ENCODE measurements around the gene NACC2.

NACC2 gene

DNA sequence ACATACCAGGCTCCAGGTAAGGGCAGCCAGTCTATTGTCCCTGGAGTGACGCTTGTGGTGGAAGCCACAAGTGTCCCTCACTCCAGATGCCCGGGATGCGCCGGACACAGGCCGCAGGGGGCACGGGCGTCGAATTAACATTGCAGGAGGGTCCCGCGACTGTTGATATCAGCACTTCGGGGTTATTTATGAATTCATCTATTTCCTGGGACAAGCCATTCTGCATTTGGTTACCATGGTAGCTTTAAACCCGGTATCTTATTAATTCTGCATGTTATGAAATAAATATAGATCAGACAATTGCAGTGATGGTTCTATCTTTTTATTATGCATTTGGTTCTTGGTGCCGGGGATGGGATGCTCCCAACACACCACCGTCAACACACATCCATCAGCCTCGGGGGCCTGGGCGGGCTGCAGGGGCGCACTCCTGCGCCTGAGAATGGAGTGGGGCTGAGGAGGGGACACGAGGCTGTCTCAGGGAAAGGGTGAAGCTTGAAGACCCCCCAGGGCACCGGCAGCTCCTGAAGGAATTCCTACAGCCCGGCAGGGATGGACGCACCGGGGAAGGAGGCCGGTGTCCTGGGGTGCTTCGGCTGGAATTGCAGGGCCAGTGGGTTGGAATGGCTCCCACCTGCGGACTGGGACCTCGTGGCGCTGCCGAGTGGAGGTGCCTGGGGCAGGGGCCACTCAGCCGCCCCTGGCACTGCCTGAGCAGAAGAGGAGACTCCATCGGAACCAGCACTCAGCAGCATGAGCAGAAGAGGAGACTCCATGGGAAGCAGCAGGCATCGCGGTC is 41.2 kb upstream of the NACC2 start:
- TF ChIP-seq RARB (CRISPR knock-in tag; IDR thresholded peaks at IDR 0.05) = no peak
- ATAC-seq = no peak

DNA sequence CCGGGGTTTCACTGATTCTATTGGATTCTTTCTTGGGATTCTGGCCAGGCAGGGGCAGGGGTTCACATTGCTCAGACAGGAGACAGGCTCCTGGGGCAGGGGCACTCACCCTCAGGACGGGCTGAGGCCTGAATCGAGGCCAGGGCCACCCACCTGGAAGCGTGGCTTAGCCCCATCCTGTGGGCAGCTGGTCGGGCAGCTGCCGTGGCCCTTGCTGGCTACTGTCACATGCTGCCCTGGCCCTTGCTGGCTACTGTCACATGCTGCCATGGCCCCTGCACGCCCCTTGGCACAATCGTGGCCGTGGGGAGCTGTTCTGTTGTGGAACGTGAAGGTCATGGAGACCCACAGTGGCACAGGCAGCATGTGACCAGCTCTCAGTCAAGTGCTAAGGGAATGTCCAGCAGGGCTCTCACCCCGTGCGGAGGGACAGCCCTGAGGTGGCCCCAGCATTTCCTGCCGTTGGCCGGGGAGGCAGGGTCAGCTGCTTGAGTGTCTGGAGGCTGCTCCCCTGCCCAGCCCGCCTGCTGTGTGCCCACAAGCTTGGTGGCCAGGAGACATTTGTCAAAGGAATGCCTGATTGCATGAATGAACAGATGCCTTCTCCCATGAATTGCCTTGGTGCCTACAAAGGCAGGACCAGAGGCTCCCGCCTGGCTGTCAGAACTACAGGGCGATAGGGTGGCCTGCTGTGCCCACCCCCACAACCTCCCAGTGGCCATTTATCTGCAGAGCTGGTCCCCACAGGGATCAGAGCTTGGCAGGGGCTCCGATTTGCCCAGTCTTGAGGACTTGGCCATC is 40.4 kb upstream of the NACC2 start:
- TF ChIP-seq TCF4 (CRISPR knock-in tag; IDR thresholded peaks at IDR 0.05; ENCODE audit: borderline replicate concordance) (no peak), PPARA (CRISPR knock-in tag; IDR thresholded peaks at IDR 0.05; ENCODE audit: borderline replicate concordance) (no peak), ZFP3 (CRISPR knock-in tag; IDR thresholded peaks at IDR 0.05) (no peak), ZNF70 (CRISPR knock-in tag; IDR thresholded peaks at IDR 0.05) (no peak), OSR1 (CRISPR knock-in tag; IDR thresholded peaks at IDR 0.05) (no peak), ZNF8 (CRISPR knock-in tag; IDR thresholded peaks at IDR 0.05) (no peak), CSDC2 (CRISPR knock-in tag; IDR thresholded peaks at IDR 0.05) (no peak), GLIS3 (CRISPR knock-in tag; IDR thresholded peaks at IDR 0.05) (no peak), RARB (CRISPR knock-in tag; IDR thresholded peaks at IDR 0.05) (no peak), TOX (CRISPR knock-in tag; IDR thresholded peaks at IDR 0.05; ENCODE audit: borderline replicate concordance) (no peak), ARNTL (CRISPR knock-in tag; IDR thresholded peaks at IDR 0.05; ENCODE audit: borderline replicate concordance, low read depth) (no peak)
- TF ChIP-seq, protein P1, sequence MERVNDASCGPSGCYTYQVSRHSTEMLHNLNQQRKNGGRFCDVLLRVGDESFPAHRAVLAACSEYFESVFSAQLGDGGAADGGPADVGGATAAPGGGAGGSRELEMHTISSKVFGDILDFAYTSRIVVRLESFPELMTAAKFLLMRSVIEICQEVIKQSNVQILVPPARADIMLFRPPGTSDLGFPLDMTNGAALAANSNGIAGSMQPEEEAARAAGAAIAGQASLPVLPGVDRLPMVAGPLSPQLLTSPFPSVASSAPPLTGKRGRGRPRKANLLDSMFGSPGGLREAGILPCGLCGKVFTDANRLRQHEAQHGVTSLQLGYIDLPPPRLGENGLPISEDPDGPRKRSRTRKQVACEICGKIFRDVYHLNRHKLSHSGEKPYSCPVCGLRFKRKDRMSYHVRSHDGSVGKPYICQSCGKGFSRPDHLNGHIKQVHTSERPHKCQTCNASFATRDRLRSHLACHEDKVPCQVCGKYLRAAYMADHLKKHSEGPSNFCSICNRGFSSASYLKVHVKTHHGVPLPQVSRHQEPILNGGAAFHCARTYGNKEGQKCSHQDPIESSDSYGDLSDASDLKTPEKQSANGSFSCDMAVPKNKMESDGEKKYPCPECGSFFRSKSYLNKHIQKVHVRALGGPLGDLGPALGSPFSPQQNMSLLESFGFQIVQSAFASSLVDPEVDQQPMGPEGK (CRISPR knock-in tag; IDR thresholded peaks at IDR 0.05; ENCODE audit: borderline replicate concordance) = no peak

DNA sequence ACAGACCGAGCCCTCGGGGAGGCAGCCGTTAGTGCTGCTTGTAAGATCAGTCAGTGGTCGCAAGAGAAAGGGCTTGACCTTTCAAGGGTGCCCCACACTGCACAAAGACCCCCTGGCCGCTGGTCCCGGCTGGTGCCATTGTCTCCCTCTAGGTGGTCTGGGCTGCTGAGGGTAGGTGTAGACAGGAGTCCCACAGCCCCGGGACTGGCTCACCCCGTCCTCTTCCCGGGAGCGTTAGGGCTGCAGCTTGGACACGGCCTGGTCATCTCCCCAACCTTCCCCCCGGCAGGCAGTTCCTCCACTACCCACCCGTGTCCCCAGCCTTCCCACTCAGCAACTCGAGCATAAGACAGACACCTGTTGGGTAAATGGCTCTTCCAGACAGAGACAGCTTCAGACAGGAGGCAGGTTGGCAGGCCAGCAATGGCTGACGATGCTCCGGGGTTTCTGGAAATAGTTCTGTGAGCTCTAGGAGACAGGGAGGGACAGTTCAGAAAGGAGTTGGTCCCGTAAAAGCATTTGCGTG is 38.9 kb upstream of the NACC2 start:
- no peak for ATAC-seq
- TF ChIP-seq, protein P1 (CRISPR knock-in tag; IDR thresholded peaks at IDR 0.05; ENCODE audit: borderline replicate concordance) = no peak

More for the DNA sequence above, 40.4 kb upstream of the NACC2 start:
- no peak for ATAC-seq

DNA sequence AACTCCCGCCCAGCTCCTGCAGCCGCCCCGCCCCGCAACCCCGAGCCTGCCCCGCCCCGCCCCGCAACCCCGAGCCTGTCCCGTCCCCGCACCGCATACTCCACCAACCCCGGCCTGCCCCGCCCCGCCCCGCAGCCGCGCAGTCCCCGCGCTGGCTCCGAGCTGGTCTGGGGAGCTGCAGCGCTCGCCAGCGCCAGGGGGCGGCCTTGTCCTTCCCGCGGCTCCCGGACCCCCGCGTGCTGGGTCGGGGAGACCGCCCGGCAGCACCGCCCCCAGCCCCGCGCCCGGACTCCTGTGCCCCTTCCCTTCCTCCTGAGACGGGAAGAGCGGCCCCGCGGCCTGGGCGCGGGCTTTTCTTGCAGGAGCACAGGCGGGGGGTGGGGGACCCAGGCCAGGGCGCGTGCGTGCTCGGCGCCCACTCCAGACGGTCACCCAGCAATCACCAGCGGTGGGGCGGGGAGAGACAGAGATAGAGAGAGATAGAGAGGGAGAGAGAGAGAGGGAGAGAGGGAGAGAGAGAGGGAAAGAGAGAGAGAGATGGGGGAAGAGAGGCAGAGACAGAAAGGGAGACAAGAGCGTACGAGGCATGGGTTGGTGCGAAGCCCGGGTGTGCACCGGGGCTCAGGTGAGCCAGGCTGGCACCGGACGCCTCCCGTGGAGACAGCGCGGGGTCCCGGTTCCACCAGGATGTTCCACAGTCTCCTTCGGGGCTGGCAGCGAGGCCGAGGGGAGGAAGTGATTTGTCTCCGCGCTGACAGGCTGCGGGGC is 38.3 kb upstream of the NACC2 start:
- peak; percentile 72 for ATAC-seq
- TF ChIP-seq ESRRG (CRISPR knock-in tag; IDR thresholded peaks at IDR 0.05) (no peak), TOX (CRISPR knock-in tag; IDR thresholded peaks at IDR 0.05; ENCODE audit: borderline replicate concordance) (no peak), ZC3H10 (CRISPR knock-in tag; IDR thresholded peaks at IDR 0.05) (no peak), ZFP3 (CRISPR knock-in tag; IDR thresholded peaks at IDR 0.05) (no peak)
- TF ChIP-seq, protein P2, sequence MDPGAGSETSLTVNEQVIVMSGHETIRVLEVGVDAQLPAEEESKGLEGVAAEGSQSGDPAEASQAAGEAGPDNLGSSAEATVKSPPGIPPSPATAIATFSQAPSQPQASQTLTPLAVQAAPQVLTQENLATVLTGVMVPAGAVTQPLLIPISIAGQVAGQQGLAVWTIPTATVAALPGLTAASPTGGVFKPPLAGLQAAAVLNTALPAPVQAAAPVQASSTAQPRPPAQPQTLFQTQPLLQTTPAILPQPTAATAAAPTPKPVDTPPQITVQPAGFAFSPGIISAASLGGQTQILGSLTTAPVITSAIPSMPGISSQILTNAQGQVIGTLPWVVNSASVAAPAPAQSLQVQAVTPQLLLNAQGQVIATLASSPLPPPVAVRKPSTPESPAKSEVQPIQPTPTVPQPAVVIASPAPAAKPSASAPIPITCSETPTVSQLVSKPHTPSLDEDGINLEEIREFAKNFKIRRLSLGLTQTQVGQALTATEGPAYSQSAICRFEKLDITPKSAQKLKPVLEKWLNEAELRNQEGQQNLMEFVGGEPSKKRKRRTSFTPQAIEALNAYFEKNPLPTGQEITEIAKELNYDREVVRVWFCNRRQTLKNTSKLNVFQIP (CRISPR knock-in tag; IDR thresholded peaks at IDR 0.05; ENCODE audit: borderline replicate concordance, low read depth) = no peak
- TF ChIP-seq, protein P3, sequence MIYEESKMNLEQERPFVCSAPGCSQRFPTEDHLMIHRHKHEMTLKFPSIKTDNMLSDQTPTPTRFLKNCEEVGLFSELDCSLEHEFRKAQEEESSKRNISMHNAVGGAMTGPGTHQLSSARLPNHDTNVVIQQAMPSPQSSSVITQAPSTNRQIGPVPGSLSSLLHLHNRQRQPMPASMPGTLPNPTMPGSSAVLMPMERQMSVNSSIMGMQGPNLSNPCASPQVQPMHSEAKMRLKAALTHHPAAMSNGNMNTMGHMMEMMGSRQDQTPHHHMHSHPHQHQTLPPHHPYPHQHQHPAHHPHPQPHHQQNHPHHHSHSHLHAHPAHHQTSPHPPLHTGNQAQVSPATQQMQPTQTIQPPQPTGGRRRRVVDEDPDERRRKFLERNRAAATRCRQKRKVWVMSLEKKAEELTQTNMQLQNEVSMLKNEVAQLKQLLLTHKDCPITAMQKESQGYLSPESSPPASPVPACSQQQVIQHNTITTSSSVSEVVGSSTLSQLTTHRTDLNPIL (CRISPR knock-in tag; IDR thresholded peaks at IDR 0.05; ENCODE audit: low read depth) = no peak
- TF ChIP-seq, protein P4, sequence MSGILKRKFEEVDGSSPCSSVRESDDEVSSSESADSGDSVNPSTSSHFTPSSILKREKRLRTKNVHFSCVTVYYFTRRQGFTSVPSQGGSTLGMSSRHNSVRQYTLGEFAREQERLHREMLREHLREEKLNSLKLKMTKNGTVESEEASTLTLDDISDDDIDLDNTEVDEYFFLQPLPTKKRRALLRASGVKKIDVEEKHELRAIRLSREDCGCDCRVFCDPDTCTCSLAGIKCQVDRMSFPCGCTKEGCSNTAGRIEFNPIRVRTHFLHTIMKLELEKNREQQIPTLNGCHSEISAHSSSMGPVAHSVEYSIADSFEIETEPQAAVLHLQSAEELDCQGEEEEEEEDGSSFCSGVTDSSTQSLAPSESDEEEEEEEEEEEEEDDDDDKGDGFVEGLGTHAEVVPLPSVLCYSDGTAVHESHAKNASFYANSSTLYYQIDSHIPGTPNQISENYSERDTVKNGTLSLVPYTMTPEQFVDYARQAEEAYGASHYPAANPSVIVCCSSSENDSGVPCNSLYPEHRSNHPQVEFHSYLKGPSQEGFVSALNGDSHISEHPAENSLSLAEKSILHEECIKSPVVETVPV (CRISPR knock-in tag; IDR thresholded peaks at IDR 0.05) = no peak
- TF ChIP-seq, protein P1 (CRISPR knock-in tag; IDR thresholded peaks at IDR 0.05; ENCODE audit: borderline replicate concordance) = no peak
